Lower lobe of right lung (tissue), 2 donors: Measurements from ENCODE around the gene SPINK8. TPM values are rescaled to one million over a fixed set of nuclear protein-coding genes. Genes with fewer than 3 reads are reported as not detected.
"Not testable (repeated sequence)": the region's sequence is repeated elsewhere in the genome, so short reads cannot be mapped to it uniquely, and the experiment has no call there.

Source experiments
- ATAC-seq, 2 donors: fragments of 200-7000 bp; cut with Tn5 transposase; one replicate each; pipeline ENCODE4 v1.9.1; 2020 to 2022; ENCODE audit warnings: mild to moderate bottlenecking in 2 of 2, moderate library complexity in 2 of 2
- DNase-seq: peaks from one replicate; pipeline ENCODE4 v3.0.0-alpha.2; 2020
- H3K27ac ChIP-seq: fragments of 200-600 bp; one replicate; pipeline ENCODE4 v1.8.0; 2022
- H3K27me3 ChIP-seq: fragments of 200-600 bp; one replicate; pipeline ENCODE4 v1.8.0; 2022; ENCODE audit warnings: low read depth
- H3K36me3 ChIP-seq: fragments of 200-600 bp; one replicate; pipeline ENCODE4 v1.8.0; 2022; ENCODE audit warnings: mild to moderate bottlenecking
- H3K4me1 ChIP-seq: fragments of 200-600 bp; one replicate; pipeline ENCODE4 v1.8.0; 2022
- H3K4me3 ChIP-seq: fragments of 200-600 bp; one replicate; pipeline ENCODE4 v1.8.0; 2022; ENCODE audit warnings: mild to moderate bottlenecking
- H3K9me3 ChIP-seq: fragments of 200-600 bp; one replicate; pipeline ENCODE4 v1.8.0; 2022
- intact Hi-C: fragments of 100-400 bp; cut with DNase I; formaldehyde crosslinking; loops from one replicate; pipeline ENCODE4 v1.11.0; 2022
- long read RNA-seq: library from polyadenylated mRNA; unstranded; transcript quantifications from one replicate; pipeline ENCODE4 v2.0.0, GENCODE V29; 2021
- total RNA-seq: library from RNA; stranded (reverse); fragmentation: NEBNext Ultra II Directional; extraction: Animal tissue kit (Norgen Biotek cat#: 25700); gene quantifications from one replicate; pipeline ENCODE4 v1.2.1, GENCODE V29; 2021
- TF ChIP-seq, protein P1 (sequence below): fragments of 200-600 bp; IDR thresholded peaks from one replicate; pipeline ENCODE4 v1.8.0; 2022; ENCODE audit warnings: antibody characterized with exemption, mild to moderate bottlenecking
- donor health status: DM: no; HTN: yes; CAD: no; lungs with severe emphysema.

Gene SPINK8
- not detected for total RNA-seq
- long read RNA-seq = 0 reads

DNA sequence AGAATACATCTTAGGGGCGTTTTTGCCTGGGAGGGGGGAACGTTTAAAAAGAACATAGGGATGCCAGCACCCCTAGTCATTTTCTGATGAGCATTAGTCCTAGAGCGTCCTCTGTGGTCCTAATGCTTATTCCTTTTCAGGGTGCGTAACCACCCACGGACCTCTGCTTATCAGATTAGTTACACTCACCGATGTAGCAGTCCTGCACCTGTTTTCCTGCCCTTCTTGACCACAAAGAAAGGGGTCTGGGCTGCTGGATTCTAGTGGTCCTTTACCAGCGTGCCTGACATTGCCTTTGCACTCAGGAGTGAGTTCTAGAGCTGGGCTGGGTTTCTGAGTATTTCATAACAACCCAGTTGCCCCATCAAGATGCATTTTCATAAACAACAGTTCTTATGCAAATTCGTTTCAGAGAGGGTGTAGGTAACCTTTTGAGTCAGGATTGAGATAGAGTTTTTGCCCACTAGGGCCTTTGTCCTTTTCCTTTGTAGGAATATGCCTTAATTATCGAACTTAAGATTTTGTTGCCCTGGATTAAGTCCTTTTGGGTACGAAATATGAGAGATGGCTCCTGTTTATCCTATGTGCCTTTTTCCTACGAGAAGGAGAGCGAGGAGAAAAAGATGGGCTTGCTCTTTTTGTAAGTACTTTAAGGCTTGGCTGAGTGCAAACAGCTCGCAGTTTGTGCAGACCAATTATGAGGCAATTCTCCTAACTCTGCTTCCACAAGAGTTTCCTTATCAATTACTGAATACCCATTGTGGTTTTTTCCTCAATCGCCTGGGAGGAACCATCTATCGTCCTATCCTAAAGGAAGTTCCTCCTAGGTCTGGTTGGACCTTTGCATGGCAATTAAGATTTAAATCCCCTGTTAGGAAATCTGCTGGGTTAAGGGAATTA is at the start of gene SPINK8:
SPINK8 (minus strand) TSS at position 316 of the 900 bp plus-strand sequence. CDS start 5,320 bp downstream, outside the sequence.
- H3K4me1 ChIP-seq, H3K36me3 ChIP-seq, H3K27me3 ChIP-seq, ATAC-seq, DNase-seq, H3K27ac ChIP-seq, H3K9me3 ChIP-seq, H3K4me3 ChIP-seq, intact Hi-C loops: not testable (repeated sequence)

DNA sequence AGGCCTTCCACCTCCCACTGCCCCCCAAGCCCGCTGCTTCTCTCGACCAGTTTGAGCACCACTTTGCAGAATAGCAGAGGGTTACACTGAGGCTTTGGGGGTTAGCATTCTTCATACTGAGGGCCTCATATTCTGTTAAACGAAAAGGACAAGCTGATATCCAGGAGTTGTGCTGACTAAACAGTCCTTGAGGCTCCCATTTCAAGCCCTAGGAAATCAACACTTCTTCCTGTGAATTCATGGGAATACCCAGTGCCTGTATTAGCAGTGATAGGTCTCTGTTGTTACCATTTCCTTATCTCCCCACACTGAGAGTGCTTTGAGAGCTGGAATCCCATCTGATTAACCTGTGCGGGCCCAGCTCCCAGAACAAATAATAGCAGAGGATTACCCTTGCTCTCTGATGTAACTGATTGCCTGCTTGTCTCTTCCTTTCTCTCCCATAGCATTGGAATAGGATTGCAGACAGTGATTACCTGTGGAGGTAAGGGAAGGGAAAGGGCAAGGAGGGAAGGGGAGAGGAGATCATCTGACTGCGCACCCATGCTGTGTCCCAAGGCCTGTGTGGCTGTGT is 39.5 kb upstream of the SPINK8 start:
- no peak for ATAC-seq
- H3K36me3 ChIP-seq = no peaks in the 10 kb centered on the region
- H3K27me3 ChIP-seq = no peaks in the 10 kb centered on the region
- intact Hi-C loops = no loop called here
- no peak overlapping the region for H3K4me3 ChIP-seq
- H3K4me1 ChIP-seq = no peaks in the 10 kb centered on the region
- H3K27ac ChIP-seq = no peak overlapping the region
- DNase-seq = no peak
- TF ChIP-seq, protein P1, sequence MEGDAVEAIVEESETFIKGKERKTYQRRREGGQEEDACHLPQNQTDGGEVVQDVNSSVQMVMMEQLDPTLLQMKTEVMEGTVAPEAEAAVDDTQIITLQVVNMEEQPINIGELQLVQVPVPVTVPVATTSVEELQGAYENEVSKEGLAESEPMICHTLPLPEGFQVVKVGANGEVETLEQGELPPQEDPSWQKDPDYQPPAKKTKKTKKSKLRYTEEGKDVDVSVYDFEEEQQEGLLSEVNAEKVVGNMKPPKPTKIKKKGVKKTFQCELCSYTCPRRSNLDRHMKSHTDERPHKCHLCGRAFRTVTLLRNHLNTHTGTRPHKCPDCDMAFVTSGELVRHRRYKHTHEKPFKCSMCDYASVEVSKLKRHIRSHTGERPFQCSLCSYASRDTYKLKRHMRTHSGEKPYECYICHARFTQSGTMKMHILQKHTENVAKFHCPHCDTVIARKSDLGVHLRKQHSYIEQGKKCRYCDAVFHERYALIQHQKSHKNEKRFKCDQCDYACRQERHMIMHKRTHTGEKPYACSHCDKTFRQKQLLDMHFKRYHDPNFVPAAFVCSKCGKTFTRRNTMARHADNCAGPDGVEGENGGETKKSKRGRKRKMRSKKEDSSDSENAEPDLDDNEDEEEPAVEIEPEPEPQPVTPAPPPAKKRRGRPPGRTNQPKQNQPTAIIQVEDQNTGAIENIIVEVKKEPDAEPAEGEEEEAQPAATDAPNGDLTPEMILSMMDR = no peak
- H3K9me3 ChIP-seq = no peaks in the 10 kb centered on the region

DNA sequence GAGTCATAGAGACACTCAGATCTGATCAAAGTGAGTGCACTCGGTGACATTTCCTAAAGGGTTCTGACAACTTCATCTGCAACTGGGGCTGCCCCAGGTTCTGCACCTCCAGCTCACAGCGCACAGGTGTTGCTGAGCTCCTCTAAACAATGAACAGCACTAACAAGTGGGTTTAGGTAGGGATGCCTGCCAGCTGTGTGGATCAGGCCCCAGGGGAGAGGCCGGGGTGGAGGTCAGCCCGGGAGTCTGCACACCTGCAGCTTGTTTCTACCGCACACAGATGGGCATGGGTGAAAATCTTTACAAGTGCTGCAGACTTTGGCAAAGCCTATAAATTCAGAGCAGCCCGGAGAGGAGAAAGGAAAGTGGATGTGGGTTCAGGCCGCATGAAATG is 38.9 kb upstream of the SPINK8 start:
- no peaks in the 10 kb centered on the region for H3K4me1 ChIP-seq
- no peak overlapping the region for H3K27ac ChIP-seq
- TF ChIP-seq, protein P1 = no peak
- intact Hi-C loops = no loop called here
- DNase-seq (no peak), ATAC-seq (no peak)
- no peaks in the 10 kb centered on the region for H3K27me3 ChIP-seq
- H3K4me3 ChIP-seq = no peak overlapping the region
- no peaks in the 10 kb centered on the region for H3K36me3 ChIP-seq
- H3K9me3 ChIP-seq = no peaks in the 10 kb centered on the region

DNA sequence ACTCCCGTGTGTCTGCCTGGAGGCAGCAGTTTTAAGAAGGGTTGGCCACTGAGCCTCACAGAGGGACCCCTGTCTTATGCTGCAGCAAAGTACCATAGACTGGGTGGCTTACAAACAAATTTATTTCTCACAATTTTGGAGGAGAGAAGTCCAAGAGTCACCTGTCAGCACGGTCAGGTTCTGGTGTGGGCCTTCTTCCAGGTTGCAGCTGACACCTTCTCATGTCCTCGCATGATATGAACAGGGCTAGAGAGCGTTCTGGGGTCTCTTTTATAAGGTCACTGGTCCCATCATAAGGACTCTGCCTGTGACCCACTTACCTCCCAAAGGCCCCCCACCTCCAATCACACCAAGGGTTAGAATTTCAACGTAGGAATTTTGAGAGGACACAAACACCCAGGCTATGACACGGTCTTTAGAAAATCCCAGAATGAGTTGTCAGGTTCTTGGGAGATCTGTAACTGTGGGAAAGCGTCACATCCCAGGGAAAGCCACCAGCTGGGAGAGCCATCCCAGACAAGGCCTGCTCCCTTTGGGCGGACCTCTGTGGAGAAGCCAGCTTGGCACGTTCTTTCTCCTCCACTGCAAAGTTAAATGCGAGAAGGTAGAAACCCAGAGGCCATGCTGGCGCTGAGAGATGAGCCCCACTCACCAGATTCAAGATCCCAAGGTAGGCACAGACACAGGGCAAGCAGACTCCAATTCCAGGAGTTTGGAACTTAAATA is 38.4 kb upstream of the SPINK8 start, which contains the start of gene FBXW12:
FBXW12 (plus strand) TSS at position 569 of the 726 bp plus-strand sequence. CDS start 549 bp downstream, outside the sequence.
- Histone ChIP-seq H3K4me1 (no peaks in the 10 kb centered on the region), H3K4me3 (no peak within 1 kb of the TSS), H3K27me3 (no peaks in the 10 kb centered on the region), H3K36me3 (no peaks in the 10 kb centered on the region), H3K27ac (no peak within 1 kb of the TSS), H3K9me3 (no peaks in the 10 kb centered on the region)
- TF ChIP-seq, protein P1 = no peak
- intact Hi-C loops = no loop called here
- DNase-seq (no peak), ATAC-seq (no peak)

DNA sequence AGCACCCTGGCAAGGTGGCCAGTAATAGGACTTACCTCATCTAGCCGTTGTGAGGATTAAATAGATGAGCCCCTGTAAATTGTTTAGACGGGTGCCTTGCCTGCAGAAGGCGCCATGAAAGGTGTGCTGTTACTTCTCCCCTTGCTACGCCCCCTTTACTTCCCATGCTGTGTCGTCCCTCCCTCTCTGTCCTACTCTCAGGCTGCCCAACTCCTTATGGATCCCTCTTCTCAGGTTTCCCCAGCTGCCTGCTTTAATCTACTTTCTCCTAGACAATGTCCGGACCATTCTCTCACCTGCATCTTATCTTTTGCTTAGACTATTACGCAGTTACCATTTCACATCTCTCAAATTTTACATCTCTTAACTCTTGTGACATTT is 36.9 kb upstream of the SPINK8 start:
- ATAC-seq = no peak
- TF ChIP-seq, protein P1 = no peak
- H3K27ac ChIP-seq = no peak overlapping the region
- intact Hi-C loops = no loop called here
- no peaks in the 10 kb centered on the region for H3K27me3 ChIP-seq
- H3K36me3 ChIP-seq = no peaks in the 10 kb centered on the region
- no peaks in the 10 kb centered on the region for H3K9me3 ChIP-seq
- DNase-seq = no peak
- no peaks in the 10 kb centered on the region for H3K4me1 ChIP-seq
- no peak overlapping the region for H3K4me3 ChIP-seq
